ENCODE data around the gene NOS1AP. TPM values are rescaled to one million over a fixed set of nuclear protein-coding genes. Genes with fewer than 3 reads are reported as not detected.

Gene NOS1AP
- total RNA-seq, 1 experiment from 2014 or later = 5.3 TPM

- POLR2A ChIA-PET = no interaction called here
- H3K4me3 ChIP-seq (replicated peaks in 1 of 2; ENCODE audit: low read depth in 1 of 2, low read length in 2 of 2) = no peak overlapping the region
- H3K9me2 ChIP-seq (ENCODE audit: insufficient read depth) = no peaks in the 10 kb centered on the region
- intact Hi-C loops (cut with micrococcal nuclease) = loop anchor here (5.0 to 10.0 kb wide), 5 partner anchors 136 to 443 kb away; partner anchors contain the start of genes UAP1 and UHMK1
- H3K9me3 ChIP-seq (ENCODE audit: control insufficient read depth in 1 of 2, insufficient read depth in 1 of 2, low read depth in 1 of 2, low read length in 2 of 2) = no peaks in the 10 kb centered on the region
- H3K27ac ChIP-seq (ENCODE audit: low read depth, low read length) = no peak overlapping the region
- no peak for ATAC-seq
- no peak for TF ChIP-seq CEBPB (IDR thresholded peaks at IDR 0.05; ENCODE audit: low read depth)
- no peak for TF ChIP-seq JUND (IDR thresholded peaks at IDR 0.05)
- TF ChIP-seq, protein P1, sequence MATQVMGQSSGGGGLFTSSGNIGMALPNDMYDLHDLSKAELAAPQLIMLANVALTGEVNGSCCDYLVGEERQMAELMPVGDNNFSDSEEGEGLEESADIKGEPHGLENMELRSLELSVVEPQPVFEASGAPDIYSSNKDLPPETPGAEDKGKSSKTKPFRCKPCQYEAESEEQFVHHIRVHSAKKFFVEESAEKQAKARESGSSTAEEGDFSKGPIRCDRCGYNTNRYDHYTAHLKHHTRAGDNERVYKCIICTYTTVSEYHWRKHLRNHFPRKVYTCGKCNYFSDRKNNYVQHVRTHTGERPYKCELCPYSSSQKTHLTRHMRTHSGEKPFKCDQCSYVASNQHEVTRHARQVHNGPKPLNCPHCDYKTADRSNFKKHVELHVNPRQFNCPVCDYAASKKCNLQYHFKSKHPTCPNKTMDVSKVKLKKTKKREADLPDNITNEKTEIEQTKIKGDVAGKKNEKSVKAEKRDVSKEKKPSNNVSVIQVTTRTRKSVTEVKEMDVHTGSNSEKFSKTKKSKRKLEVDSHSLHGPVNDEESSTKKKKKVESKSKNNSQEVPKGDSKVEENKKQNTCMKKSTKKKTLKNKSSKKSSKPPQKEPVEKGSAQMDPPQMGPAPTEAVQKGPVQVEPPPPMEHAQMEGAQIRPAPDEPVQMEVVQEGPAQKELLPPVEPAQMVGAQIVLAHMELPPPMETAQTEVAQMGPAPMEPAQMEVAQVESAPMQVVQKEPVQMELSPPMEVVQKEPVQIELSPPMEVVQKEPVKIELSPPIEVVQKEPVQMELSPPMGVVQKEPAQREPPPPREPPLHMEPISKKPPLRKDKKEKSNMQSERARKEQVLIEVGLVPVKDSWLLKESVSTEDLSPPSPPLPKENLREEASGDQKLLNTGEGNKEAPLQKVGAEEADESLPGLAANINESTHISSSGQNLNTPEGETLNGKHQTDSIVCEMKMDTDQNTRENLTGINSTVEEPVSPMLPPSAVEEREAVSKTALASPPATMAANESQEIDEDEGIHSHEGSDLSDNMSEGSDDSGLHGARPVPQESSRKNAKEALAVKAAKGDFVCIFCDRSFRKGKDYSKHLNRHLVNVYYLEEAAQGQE (IDR thresholded peaks at IDR 0.05; ENCODE audit: low read depth) = no peak
- TF ChIP-seq YY1 (IDR thresholded peaks at IDR 0.05; ENCODE audit: extremely low read depth, insufficient replicate concordance, low read depth, low read length) = no peak
- no peak for TF ChIP-seq SRF (IDR thresholded peaks at IDR 0.05; ENCODE audit: low read depth)
- TF ChIP-seq, protein P2, sequence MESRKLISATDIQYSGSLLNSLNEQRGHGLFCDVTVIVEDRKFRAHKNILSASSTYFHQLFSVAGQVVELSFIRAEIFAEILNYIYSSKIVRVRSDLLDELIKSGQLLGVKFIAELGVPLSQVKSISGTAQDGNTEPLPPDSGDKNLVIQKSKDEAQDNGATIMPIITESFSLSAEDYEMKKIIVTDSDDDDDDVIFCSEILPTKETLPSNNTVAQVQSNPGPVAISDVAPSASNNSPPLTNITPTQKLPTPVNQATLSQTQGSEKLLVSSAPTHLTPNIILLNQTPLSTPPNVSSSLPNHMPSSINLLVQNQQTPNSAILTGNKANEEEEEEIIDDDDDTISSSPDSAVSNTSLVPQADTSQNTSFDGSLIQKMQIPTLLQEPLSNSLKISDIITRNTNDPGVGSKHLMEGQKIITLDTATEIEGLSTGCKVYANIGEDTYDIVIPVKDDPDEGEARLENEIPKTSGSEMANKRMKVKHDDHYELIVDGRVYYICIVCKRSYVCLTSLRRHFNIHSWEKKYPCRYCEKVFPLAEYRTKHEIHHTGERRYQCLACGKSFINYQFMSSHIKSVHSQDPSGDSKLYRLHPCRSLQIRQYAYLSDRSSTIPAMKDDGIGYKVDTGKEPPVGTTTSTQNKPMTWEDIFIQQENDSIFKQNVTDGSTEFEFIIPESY (IDR thresholded peaks at IDR 0.05; ENCODE audit: extremely low read depth, insufficient replicate concordance, low read length) = no peak
- DNase-seq (ENCODE audit: low read depth, low spot score) = no peak
- H2AFZ ChIP-seq (ENCODE audit: low read depth, low read length, poor library complexity, severe bottlenecking) = no peak overlapping the region
- no peak overlapping the region for H3K4me2 ChIP-seq (ENCODE audit: low read length)
- H3K79me2 ChIP-seq (ENCODE audit: insufficient read depth, low read length) = no peaks in the 10 kb centered on the region
- CTCF ChIA-PET = no interaction called here
- peaks cover 0 to 3% of the 10 kb centered on the region in 2 experiments; a peak in 1 of 4 replicates for H3K36me3 ChIP-seq (ENCODE audit: control insufficient read depth in 1 of 2, insufficient read depth in 2 of 2, low read length in 2 of 2)
- no peaks in the 10 kb centered on the region for H3K27me3 ChIP-seq (ENCODE audit: insufficient read depth, low read length)
- no peaks in the 10 kb centered on the region for H4K20me1 ChIP-seq (ENCODE audit: insufficient read depth)
- BruUV-seq (replicated peaks) = no TSS peak
- H3K4me1 ChIP-seq (ENCODE audit: control insufficient read depth in 1 of 2, insufficient read depth in 2 of 2, low read length in 2 of 2) = no peaks in the 10 kb centered on the region
- RAD21 ChIA-PET (ENCODE audit: low non-redundant PET in 1 of 2, low total read pairs in 2 of 2, uncharacterized antibody in 2 of 2, unreplicated experiment in 2 of 2) = no interaction called here
- no peak overlapping the region for H3K9ac ChIP-seq (ENCODE audit: low read length)
Measured at GRCh38 chr1:162358928-162359327, 289.4 kb downstream of the NOS1AP start.
